HepG2 (cell line): ENCODE results near the gene STUB1. TPM values are rescaled to one million over a fixed set of nuclear protein-coding genes. Genes with fewer than 3 reads are reported as not detected.

Source experiments
- HES4 ChIP-seq: sonication (generic); formaldehyde crosslinking; IDR thresholded peaks from 2 replicates; pipeline ENCODE4 v1.9.0; 2021; ENCODE audit warnings: mild to moderate bottlenecking, missing genetic modification reagents, borderline replicate concordance
- HNRNPLL ChIP-seq: fragments of 200-400 bp; formaldehyde crosslinking; IDR thresholded peaks from 2 replicates; pipeline ENCODE4 v1.6.1; 2017; ENCODE audit warnings: mild to moderate bottlenecking, low read depth, low read length; ENCODE audit not compliant: poor library complexity, severe bottlenecking
- IRF2 ChIP-seq: IDR thresholded peaks from 2 replicates; pipeline ENCODE4 v1.6.1; 2018; ENCODE audit warnings: missing genetic modification reagents, missing compliant biosample characterization
- MXD1 ChIP-seq: sonication (generic); formaldehyde crosslinking; IDR thresholded peaks from 2 replicates; pipeline ENCODE4 v1.4.0; 2020; ENCODE audit warnings: mild to moderate bottlenecking, missing genetic modification reagents
- MXD3 ChIP-seq: IDR thresholded peaks from 2 replicates; pipeline ENCODE4 v1.6.1; 2016; ENCODE audit warnings: mild to moderate bottlenecking, missing biosample characterization, missing genetic modification reagents
- NKX3-1 ChIP-seq: sonication (generic); formaldehyde crosslinking; IDR thresholded peaks from 2 replicates; pipeline ENCODE4 v1.5.0; 2020; ENCODE audit warnings: missing genetic modification reagents
- PPARG ChIP-seq: conservative IDR thresholded peaks from 2 replicates; pipeline ENCODE4 v1.6.1; 2016; ENCODE audit warnings: missing biosample characterization, missing genetic modification reagents
- SALL2 ChIP-seq: sonication (generic); formaldehyde crosslinking; IDR thresholded peaks from 2 replicates; pipeline ENCODE4 v1.8.1; 2023; ENCODE audit warnings: mild to moderate bottlenecking, missing genetic modification reagents, inconsistent platforms
- SP140L ChIP-seq: sonication (generic); formaldehyde crosslinking; IDR thresholded peaks from 2 replicates; pipeline ENCODE4 v1.4.0; 2020; ENCODE audit warnings: missing genetic modification reagents, borderline replicate concordance
- TBX3 ChIP-seq: fragments of 450-650 bp; IDR thresholded peaks from 2 replicates; pipeline ENCODE4 v1.6.1; 2017; ENCODE audit warnings: antibody characterized with exemption, mild to moderate bottlenecking, inconsistent platforms, borderline replicate concordance
- TFAP4 ChIP-seq: sonication (generic); IDR thresholded peaks from 2 replicates; pipeline ENCODE4 v1.6.1; 2016; ENCODE audit warnings: low read depth, borderline replicate concordance
- ZFP82 ChIP-seq: sonication (generic); formaldehyde crosslinking; IDR thresholded peaks from 2 replicates; pipeline ENCODE4 v1.5.1; 2020; ENCODE audit warnings: mild to moderate bottlenecking, missing genetic modification reagents, borderline replicate concordance
- ZIK1 ChIP-seq: sonication (generic); formaldehyde crosslinking; IDR thresholded peaks from 2 replicates; pipeline ENCODE4 v1.5.0; 2020; ENCODE audit warnings: mild to moderate bottlenecking, low read depth, missing genetic modification reagents, borderline replicate concordance
- ZNF260 ChIP-seq: sonication (generic); formaldehyde crosslinking; IDR thresholded peaks from 2 replicates; pipeline ENCODE4 v1.4.0; 2020; ENCODE audit warnings: missing genetic modification reagents, low read depth, mild to moderate bottlenecking, borderline replicate concordance
- ZNF274 ChIP-seq: sonication (generic); formaldehyde crosslinking; IDR thresholded peaks from 2 replicates; pipeline ENCODE4 v1.5.1; 2020; ENCODE audit warnings: mild to moderate bottlenecking, missing genetic modification reagents
- ZNF30 ChIP-seq: sonication (generic); formaldehyde crosslinking; IDR thresholded peaks from 2 replicates; pipeline ENCODE4 v1.5.0; 2020; ENCODE audit warnings: mild to moderate bottlenecking, missing genetic modification reagents
- ZNF354B ChIP-seq: sonication (generic); formaldehyde crosslinking; IDR thresholded peaks from 2 replicates; pipeline ENCODE4 v1.8.0; 2022; ENCODE audit warnings: mild to moderate bottlenecking, missing genetic modification reagents
- ZNF451 ChIP-seq: sonication (generic); formaldehyde crosslinking; IDR thresholded peaks from 2 replicates; pipeline ENCODE4 v1.5.0; 2020; ENCODE audit warnings: mild to moderate bottlenecking, missing genetic modification reagents
- ZNF513 ChIP-seq: sonication (generic); formaldehyde crosslinking; conservative IDR thresholded peaks from 2 replicates; pipeline ENCODE4 v1.5.0; 2020; ENCODE audit warnings: missing genetic modification reagents
- ZNF546 ChIP-seq: sonication (generic); formaldehyde crosslinking; conservative IDR thresholded peaks from 2 replicates; pipeline ENCODE4 v1.8.1; 2023; ENCODE audit warnings: mild to moderate bottlenecking, missing genetic modification reagents
- ZNF75D ChIP-seq: sonication (generic); formaldehyde crosslinking; IDR thresholded peaks from 2 replicates; pipeline ENCODE4 v1.8.1; 2023; ENCODE audit warnings: missing genetic modification reagents, mild to moderate bottlenecking, borderline replicate concordance
- ZNF883 ChIP-seq: sonication (generic); formaldehyde crosslinking; IDR thresholded peaks from 2 replicates; pipeline ENCODE4 v1.5.1; 2020; ENCODE audit warnings: mild to moderate bottlenecking, missing genetic modification reagents; ENCODE audit errors: not compliant biosample characterization
- polyA plus RNA-seq, 8 experiments: library from polyadenylated mRNA; depleted of rRNA in 3 of 8; stranded (reverse) in 7 of 8; unstranded in 1 of 8; fragments of >200 nt; fragmentation: Illumina TruSeq in 4 of 8; extraction: Trizol in 4 of 8; gene quantifications; 2 replicates each; pipeline versions ENCODE4 v1.2.1 to v1.2.3, GENCODE V29; 2011 to 2016; ENCODE audit warnings: low read depth in 4 of 8, missing spikeins in 1 of 8, mixed read lengths in 1 of 8; ENCODE audit not compliant: insufficient read depth in 1 of 8
- total RNA-seq, 5 experiments: library from RNA; depleted of rRNA; stranded (reverse); fragments of >200 nt; fragmentation: Illumina TruSeq; extraction: Trizol; gene quantifications; 2 replicates each; pipeline ENCODE4 v1.2.3, GENCODE V29; 2016; ENCODE audit warnings: low read depth in 1 of 5
- TF ChIP-seq, protein P1 (sequence below): IDR thresholded peaks from 2 replicates; pipeline ENCODE4 v1.6.1; 2016; ENCODE audit warnings: missing compliant biosample characterization, missing genetic modification reagents, borderline replicate concordance

STUB1 gene
- total and polyA plus RNA-seq, 2 of the 13 experiments (the other 11 are each of a cell fraction or from before 2014, with no cell fraction given) = 52.9 to 78.2 TPM

DNA sequence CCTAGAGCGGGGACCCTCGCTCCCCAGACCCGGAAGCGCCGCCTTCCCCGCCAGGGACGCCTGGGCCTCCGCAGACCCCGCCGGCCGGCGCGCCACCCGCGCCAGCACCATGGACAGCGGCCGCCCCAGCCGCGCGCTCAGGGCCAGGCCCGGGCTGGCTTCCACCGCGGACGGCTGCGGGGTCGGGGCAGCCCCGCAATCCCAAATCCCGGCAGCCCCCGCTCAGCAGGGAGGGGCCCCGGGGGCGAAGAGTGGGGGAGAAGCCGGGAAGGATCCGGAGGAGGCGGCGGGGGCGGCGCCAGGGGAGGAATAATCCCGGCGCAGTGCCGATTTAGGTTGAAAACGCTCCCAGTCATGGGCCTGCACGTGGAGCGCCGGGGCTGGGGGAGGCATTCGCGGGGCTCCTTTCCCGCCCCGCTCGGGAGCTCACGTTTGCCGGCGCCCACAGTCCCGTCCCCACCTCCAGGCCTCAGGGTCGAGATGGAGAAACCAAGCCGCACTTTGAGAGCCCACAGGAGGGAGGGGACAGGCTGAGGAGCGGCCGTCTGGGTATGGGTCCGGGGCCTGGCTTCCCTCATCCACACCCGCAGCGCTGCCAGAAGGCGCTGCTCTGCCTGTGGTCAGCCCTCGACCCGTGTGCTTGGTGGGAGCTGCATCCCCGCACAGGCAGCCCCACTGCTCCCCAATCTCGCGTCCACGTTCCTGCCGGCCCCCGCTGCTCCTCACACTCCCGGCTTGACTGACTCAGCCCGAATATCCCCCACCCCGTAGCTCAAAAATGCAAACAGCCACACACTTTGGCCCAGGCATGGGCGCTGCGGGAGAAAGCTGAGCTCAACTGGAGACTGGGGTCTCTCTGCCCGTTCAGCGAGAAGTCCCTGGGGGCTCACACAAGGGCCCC, 20.7 kb downstream of the STUB1 start (continued):
- peak; percentile 65; the same call in 1 of the 2 replicates for TF ChIP-seq MXD1 (CRISPR knock-in tag)
- no peak for TF ChIP-seq ZNF451 (CRISPR knock-in tag)
- 0 out of 2 replicates have a peak, but pooled peaks have one; percentile 62 for TF ChIP-seq ZNF274 (CRISPR knock-in tag)
- TF ChIP-seq HNRNPLL = no peak
- TF ChIP-seq ZNF354B (CRISPR knock-in tag) = no peak
- TF ChIP-seq ZFP82 (CRISPR knock-in tag) = no peak
- peak; percentile 83 for TF ChIP-seq ZNF883 (CRISPR knock-in tag)
- peak; percentile 81; the same call in 1 of the 2 replicates for TF ChIP-seq MXD3 (CRISPR knock-in tag)
- TF ChIP-seq TBX3 = no peak
- TF ChIP-seq TFAP4 = no peak
- TF ChIP-seq ZNF30 (CRISPR knock-in tag) = no peak
- no peak for TF ChIP-seq ZNF260
- TF ChIP-seq ZNF513 = no peak
- TF ChIP-seq, protein P1, sequence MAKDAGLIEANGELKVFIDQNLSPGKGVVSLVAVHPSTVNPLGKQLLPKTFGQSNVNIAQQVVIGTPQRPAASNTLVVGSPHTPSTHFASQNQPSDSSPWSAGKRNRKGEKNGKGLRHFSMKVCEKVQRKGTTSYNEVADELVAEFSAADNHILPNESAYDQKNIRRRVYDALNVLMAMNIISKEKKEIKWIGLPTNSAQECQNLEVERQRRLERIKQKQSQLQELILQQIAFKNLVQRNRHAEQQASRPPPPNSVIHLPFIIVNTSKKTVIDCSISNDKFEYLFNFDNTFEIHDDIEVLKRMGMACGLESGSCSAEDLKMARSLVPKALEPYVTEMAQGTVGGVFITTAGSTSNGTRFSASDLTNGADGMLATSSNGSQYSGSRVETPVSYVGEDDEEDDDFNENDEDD (CRISPR knock-in tag) = peak; percentile 24; the same call in 1 of the 2 replicates
- TF ChIP-seq SALL2 (CRISPR knock-in tag) = peak; percentile 58; the same call in 1 of the 2 replicates
- TF ChIP-seq ZNF75D = no peak
- no peak for TF ChIP-seq PPARG (CRISPR knock-in tag)
- TF ChIP-seq SP140L = no peak
- TF ChIP-seq ZNF546 (CRISPR knock-in tag) = 0 out of 2 replicates have a peak, but pooled peaks have one; percentile 38
- TF ChIP-seq IRF2 (CRISPR knock-in tag) = no peak; the same call in 1 of the 2 replicates
- no peak for TF ChIP-seq ZIK1 (CRISPR knock-in tag)
- TF ChIP-seq HES4 (CRISPR knock-in tag) = peak; percentile 92
- peak; percentile 81 for TF ChIP-seq NKX3-1 (CRISPR knock-in tag)
